Caco-2 (cell line): ENCODE data around the gene ECE2. TPM values are rescaled to one million over a fixed set of nuclear protein-coding genes. Genes with fewer than 3 reads are reported as not detected.
A peak's percentile ranks its signal among the peaks of the same experiment; 100 is the strongest.

Experiments
- BruUV-seq: library from RNA; stranded (reverse); fragments of 400-500 nt; replicated peaks from 2 replicates; lab custom pipeline; 2021; lab: Mats Ljungman, UMichigan
- CTCF ChIA-PET: fragments of 300-600 bp; sonication (Branson Sonifier 250); formaldehyde crosslinking; loops from one replicate; lab custom pipeline; 2022; ENCODE audit warnings: antibody characterized with exemption; lab: Charles Lee
- POLR2A ChIA-PET: fragments of 300-600 bp; sonication (Branson Sonifier 250); formaldehyde crosslinking; loops from one replicate; lab custom pipeline; 2022; ENCODE audit warnings: antibody characterized with exemption; lab: Charles Lee
- DNase-seq, 2 experiments: peaks; one replicate each; pipeline versions ENCODE4 v3.0.0 to v3.0.0-alpha.2; 2020 to 2022
- H3K27me3 ChIP-seq: replicated peaks from 2 replicates; pipeline ENCODE4 v1.6.0; 2011; ENCODE audit warnings: low read length; ENCODE audit not compliant: control insufficient read depth, insufficient read depth
- H3K36me3 ChIP-seq: 2 replicates; pipeline ENCODE4 v1.5.1; 2011; ENCODE audit warnings: low read length; ENCODE audit not compliant: control insufficient read depth, insufficient read depth
- H3K4me1 ChIP-seq: fragments of 250-450 bp; sonication (Bioruptor Pico); 2 replicates; pipeline ENCODE4 v1.5.1; 2020; ENCODE audit warnings: mild to moderate bottlenecking
- H3K4me3 ChIP-seq: 2 replicates; pipeline ENCODE4 v1.5.1; 2011; ENCODE audit warnings: low read depth, mild to moderate bottlenecking, control low read depth, low read length
- H3K9me3 ChIP-seq: fragments of 250-450 bp; sonication (Bioruptor Pico); 2 replicates; pipeline ENCODE4 v1.5.1; 2020; ENCODE audit warnings: mild to moderate bottlenecking, moderate library complexity
- H3K27ac Mint-ChIP-seq: one replicate; pipeline ENCODE4 v1.8.0; 2022; ENCODE audit warnings: mixed read lengths; ENCODE audit not compliant: unreplicated experiment
- H3K27me3 Mint-ChIP-seq: one replicate; pipeline ENCODE4 v1.8.0; 2022; ENCODE audit warnings: mixed read lengths; ENCODE audit not compliant: insufficient read depth, unreplicated experiment
- H3K36me3 Mint-ChIP-seq: one replicate; pipeline ENCODE4 v1.8.0; 2022; ENCODE audit warnings: mild to moderate bottlenecking, mixed read lengths; ENCODE audit not compliant: insufficient read depth, unreplicated experiment
- H3K4me1 Mint-ChIP-seq: one replicate; pipeline ENCODE4 v1.8.0; 2022; ENCODE audit warnings: low read depth, mixed read lengths; ENCODE audit not compliant: unreplicated experiment
- H3K4me3 Mint-ChIP-seq: one replicate; pipeline ENCODE4 v1.8.0; 2022; ENCODE audit warnings: mild to moderate bottlenecking, moderate library complexity, mixed read lengths; ENCODE audit not compliant: unreplicated experiment
- H3K9me3 Mint-ChIP-seq: one replicate; pipeline ENCODE4 v1.8.0; 2022; ENCODE audit warnings: mixed read lengths; ENCODE audit not compliant: unreplicated experiment
- CTCF ChIP-seq, 2 experiments: fragments of 200-600 bp in 1 of 2; IDR thresholded peaks; 1 replicate in 1 of 2; 2 replicates in 1 of 2; pipeline versions ENCODE4 v1.5.1 to v1.8.0; 2011 to 2022; ENCODE audit warnings: antibody characterized with exemption in 1 of 2, control low read depth in 1 of 2, inconsistent platforms in 1 of 2, low read depth in 1 of 2, low read length in 1 of 2, mild to moderate bottlenecking in 1 of 2, moderate library complexity in 1 of 2; ENCODE audit not compliant: insufficient read depth in 1 of 2, severe bottlenecking in 1 of 2, unreplicated experiment in 1 of 2
- intact Hi-C: fragments of 100-400 bp; cut with micrococcal nuclease; formaldehyde crosslinking; loops from one replicate; pipeline ENCODE4 v1.10.0; 2022; ENCODE audit not compliant: unreplicated experiment
- total RNA-seq: library from RNA; stranded (reverse); gene quantifications from 2 replicates; pipeline ENCODE4 v1.2.3, GENCODE V29; 2022

Gene ECE2
- total RNA-seq, 1 experiment from 2014 or later: not detected

GRCh38 chr3:184233127-184233843, 42.5 kb upstream of the ECE2 start:
- peaks cover 7% of the 10 kb centered on the region for H3K4me1 Mint-ChIP-seq
- ChIA-PET CTCF (no interaction called here), POLR2A (no interaction called here)
- H3K27me3 Mint-ChIP-seq: peaks cover 15% of the 10 kb centered on the region
- peaks cover 4% of the 10 kb centered on the region for H3K36me3 Mint-ChIP-seq
- H3K27me3 ChIP-seq: peaks cover 3% of the 10 kb centered on the region
- no peak overlapping the region for H3K27ac Mint-ChIP-seq
- no peak for TF ChIP-seq CTCF (IDR thresholded peaks at IDR 0.05; ENCODE audit: insufficient read depth in 1 of 2, low read depth in 1 of 2, low read length in 1 of 2, severe bottlenecking in 1 of 2, unreplicated experiment in 1 of 2)
- H3K4me3 Mint-ChIP-seq: no peak overlapping the region
- no peak for DNase-seq
- H3K9me3 ChIP-seq: no peaks in the 10 kb centered on the region
- peaks cover 9% of the 10 kb centered on the region for H3K4me1 ChIP-seq
- H3K9me3 Mint-ChIP-seq: no peaks in the 10 kb centered on the region
- intact Hi-C loops: no loop called here
- H3K4me3 ChIP-seq: no peak overlapping the region
- no TSS peak for BruUV-seq
- no peaks in the 10 kb centered on the region for H3K36me3 ChIP-seq

DNA sequence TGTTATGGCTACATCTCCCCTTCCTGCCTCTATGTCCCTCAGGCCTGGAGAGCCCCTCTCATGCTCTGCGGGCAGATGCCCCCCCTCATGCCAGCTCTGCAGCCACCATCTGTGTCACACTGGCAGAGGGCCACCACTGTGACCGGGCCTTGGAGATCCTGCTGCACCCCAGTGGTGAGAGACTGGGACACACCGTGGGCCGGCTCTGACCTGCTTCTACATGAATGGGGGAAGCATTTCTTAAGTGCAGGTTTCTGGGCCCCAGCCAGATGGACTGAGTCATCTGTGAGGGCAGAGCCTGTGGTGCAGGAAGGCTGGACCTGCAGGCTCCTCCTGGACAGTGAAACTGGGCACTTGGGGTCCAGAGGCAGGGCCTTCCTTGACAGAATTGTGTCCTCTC, 41.6 kb upstream of the ECE2 start:
- peaks cover 15% of the 10 kb centered on the region for H3K27me3 Mint-ChIP-seq
- POLR2A ChIA-PET: no interaction called here
- BruUV-seq: no TSS peak

More for the DNA sequence above, 41.6 kb upstream of the ECE2 start:
- H3K4me3 Mint-ChIP-seq: no peak overlapping the region
- Histone ChIP-seq H3K4me1 (peaks cover 8% of the 10 kb centered on the region), H3K9me3 (no peaks in the 10 kb centered on the region), H3K36me3 (no peaks in the 10 kb centered on the region), H3K4me3 (no peak overlapping the region), H3K27me3 (no peaks in the 10 kb centered on the region)
- peaks cover 4% of the 10 kb centered on the region for H3K36me3 Mint-ChIP-seq
- intact Hi-C loops: no loop called here
- H3K9me3 Mint-ChIP-seq: no peaks in the 10 kb centered on the region
- H3K27ac Mint-ChIP-seq: no peak overlapping the region
- peaks cover 7% of the 10 kb centered on the region for H3K4me1 Mint-ChIP-seq
- no peak for TF ChIP-seq CTCF (IDR thresholded peaks at IDR 0.05; ENCODE audit: insufficient read depth in 1 of 2, low read depth in 1 of 2, low read length in 1 of 2, severe bottlenecking in 1 of 2, unreplicated experiment in 1 of 2)
- CTCF ChIA-PET: no interaction called here
- peak in 1 of 2 experiments; percentile 20 for DNase-seq
